Measurements from ENCODE around the gene HPN.

DNA sequence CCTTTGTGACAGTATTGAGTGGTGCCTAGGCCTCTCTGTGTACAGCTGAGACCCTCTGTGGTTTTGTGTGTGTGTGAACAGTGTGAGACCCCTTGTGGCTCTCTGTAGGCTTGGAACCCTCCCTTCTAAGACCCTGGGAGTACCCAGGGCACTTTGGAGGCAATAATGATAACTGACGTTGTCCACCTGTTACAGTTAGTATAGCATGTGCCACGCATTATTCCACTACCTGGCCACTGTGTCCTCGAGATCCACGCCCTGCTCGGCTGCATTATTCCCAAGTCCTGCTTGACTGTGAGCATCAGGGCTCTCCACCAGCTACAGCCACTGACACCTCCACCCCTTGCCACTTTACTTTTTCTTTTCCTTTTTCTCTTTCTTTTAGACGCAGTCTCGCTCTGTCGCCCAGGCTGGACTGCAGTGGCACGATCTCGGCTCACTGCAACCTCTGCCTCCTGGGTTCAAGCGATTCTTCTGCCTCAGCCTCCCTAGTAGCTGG, 39.4 kb upstream of the HPN start:
- TF ChIP-seq, protein P1, sequence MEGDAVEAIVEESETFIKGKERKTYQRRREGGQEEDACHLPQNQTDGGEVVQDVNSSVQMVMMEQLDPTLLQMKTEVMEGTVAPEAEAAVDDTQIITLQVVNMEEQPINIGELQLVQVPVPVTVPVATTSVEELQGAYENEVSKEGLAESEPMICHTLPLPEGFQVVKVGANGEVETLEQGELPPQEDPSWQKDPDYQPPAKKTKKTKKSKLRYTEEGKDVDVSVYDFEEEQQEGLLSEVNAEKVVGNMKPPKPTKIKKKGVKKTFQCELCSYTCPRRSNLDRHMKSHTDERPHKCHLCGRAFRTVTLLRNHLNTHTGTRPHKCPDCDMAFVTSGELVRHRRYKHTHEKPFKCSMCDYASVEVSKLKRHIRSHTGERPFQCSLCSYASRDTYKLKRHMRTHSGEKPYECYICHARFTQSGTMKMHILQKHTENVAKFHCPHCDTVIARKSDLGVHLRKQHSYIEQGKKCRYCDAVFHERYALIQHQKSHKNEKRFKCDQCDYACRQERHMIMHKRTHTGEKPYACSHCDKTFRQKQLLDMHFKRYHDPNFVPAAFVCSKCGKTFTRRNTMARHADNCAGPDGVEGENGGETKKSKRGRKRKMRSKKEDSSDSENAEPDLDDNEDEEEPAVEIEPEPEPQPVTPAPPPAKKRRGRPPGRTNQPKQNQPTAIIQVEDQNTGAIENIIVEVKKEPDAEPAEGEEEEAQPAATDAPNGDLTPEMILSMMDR (IDR thresholded peaks at IDR 0.05), result no peak
- TF ChIP-seq POLR2A (IDR thresholded peaks at IDR 0.05) (no peak), EP300 (IDR thresholded peaks at IDR 0.05) (no peak)

Measured in tibial nerve (tissue), 4 donors.